HG03108 (cell line): ENCODE data around the gene HIRA.
A peak's percentile ranks its signal among the peaks of the same experiment; 100 is the strongest.

Experiments used
- ATAC-seq: cut with Tn5 transposase; IDR thresholded peaks from one replicate; pipeline ENCODE4 v1.9.1; 2021; ENCODE audit warnings: moderate library complexity; ENCODE audit not compliant: unreplicated experiment

HIRA gene

DNA sequence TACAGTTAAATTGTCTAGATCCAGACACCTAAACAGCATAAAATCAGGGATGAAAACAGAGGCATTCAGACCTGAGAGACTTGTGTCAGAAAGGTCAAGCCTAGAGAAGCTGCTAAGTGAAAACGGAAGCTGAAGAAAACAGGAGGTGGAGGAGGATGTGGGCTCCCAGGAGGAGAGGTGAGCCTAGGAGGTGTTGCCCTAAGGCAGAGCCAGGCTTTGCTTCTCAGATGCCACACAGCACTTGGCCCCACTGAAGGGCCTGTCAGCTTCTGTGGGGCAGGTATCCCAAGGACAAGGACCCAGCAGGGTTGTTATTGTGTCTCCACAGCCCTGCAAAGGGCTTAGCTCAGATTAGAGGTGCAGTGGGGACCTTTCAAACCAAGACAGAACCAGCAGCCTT, 33.0 kb upstream of the HIRA start:
- no peak for ATAC-seq

DNA sequence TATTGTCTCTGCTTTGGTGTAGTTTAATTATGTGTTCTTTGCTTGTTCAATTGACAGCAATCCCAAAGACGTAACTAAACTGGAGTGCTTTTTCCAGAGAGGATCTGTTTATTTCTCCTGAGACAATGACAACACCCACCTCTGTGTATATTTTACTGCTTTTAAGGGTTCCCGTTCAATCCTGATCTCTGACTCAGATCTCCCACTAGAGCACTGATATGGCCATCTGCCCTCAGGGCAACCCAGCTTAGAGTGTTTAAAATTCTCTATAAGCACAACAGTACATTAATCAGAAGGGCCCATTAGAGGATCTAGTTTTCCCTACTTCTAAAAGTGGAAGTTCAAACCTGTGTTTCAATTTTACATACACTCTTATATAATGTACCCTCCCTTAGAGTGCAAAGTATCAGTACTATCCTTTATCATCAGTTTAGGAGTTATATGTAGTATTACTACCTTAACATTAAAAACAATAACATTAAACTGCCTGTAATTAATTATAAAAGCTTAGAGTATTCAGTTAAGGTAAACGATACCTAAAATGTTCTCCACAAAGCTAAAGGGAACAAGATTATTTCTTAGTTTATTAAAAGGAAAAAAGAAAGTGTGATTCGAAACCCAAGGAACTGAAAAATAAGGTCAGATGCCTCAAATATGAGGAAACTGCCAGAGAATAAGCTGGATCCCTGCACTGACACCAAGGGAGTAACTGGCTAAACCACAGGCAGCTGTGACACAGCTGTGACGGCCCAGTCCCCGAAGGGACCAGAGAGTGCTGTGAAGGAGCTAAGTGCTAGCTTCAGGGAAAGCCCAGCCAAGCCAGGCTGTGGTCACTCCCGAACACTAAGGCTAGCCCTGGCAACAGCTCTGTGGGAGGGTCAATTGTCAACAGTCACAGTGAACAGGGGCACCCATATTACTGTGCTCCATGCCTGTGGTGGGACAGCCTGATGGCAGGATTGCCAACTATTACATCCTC, 32.2 kb upstream of the HIRA start:
- no peak for ATAC-seq

DNA sequence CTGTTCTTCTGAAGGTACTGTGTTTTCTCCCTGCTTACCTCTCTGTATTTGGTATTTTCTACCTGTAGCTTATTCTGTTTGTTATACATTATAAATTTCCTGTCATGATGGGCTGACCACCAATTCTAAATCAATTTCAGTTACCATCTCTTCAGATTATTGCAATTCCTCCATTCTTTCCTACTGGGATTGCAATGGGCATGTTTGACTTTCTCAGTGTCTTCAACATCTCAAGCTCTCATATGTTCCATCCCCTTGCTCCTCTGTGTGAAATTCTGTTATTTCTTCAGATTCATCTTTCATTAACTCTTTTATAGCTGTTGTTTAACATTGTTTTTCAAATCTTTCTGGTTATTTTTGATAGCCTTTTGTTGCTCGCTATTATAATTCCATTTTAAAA, 31.5 kb upstream of the HIRA start:
- ATAC-seq: no peak

DNA sequence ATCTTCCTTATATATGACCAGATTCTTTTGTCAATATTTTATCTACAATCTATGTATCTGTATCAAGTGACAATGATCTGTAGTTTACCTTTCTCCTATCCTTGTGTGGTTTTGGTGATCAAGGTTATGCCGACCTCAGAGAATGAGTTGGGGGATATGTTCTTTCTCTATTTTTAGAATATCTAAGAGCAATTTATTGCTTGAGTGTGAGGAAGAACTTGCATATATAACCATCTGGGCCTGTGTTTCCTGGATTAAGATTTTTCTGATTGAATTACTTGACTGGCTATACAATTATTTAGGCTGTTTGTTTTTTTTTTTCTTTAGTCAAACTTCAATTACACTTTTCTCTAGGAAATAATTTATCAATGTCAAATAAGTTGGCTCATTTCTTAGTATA, 30.0 kb upstream of the HIRA start:
- no peak for ATAC-seq

DNA sequence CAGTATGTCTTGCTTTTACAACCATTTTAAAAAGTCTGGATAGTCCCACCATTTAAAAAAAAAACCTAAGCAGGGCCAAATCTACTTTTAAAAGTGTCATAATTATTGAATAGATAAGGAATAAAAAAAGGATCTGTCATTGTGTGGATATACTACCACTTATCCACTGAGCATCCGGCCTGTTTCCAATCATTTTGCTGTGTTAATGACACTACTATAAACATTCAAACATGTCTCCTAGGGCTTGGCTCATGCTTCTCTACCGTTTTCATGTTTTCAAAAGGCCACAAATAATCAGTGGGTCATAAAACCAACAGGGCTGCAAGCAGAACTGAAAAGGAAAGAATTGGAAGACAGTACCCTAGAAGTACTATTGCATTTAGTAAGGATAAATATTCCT, 28.5 kb upstream of the HIRA start:
- ATAC-seq: no peak

DNA sequence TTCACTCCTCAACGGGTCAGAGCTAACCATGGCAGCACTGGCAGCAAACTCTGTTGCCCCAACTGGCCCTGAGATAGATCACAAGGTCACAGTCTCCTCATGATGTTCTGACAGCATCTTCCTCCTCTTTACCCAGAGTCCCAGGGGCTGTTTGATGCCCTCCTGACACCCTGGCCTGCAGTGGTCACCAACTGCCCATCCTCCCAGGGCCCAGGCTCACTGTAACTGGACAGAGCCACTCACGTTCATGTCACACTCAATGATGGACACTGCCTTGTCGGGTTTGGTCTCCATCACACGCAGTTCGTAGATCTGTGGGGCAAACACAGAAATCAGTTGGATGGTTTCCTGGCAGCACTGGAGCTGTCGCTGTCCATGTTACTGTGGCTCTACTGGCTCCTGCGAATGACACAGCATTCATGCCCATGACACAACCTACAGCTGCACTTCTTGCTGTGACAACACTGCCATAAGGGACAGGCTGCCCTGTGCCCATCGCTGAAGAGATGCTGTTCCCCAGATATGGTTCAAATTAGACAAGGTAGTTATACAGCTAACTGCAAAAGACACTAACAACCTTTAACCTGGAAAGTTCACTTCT, 26.4 kb upstream of the HIRA start:
- ATAC-seq: no peak

DNA sequence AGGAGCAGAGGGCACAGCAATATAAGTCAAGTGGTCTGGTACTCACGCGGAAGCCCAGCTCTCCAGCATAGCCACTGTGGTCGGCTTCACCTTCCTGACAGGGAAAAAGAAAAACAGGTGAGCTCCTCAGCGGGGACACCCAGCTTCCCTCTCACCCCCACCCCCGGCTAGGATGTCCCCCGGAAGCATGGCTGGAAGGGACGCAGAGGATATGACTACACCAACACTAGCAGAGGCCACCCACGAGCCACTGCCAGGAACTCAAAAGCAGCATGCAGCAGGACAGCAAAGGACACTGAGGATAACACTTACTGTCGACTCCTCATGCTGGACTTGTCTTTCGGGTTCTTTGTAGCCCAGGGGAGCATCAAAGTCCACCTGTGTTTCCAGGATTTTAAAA, 25.0 kb upstream of the HIRA start:
- no peak for ATAC-seq

DNA sequence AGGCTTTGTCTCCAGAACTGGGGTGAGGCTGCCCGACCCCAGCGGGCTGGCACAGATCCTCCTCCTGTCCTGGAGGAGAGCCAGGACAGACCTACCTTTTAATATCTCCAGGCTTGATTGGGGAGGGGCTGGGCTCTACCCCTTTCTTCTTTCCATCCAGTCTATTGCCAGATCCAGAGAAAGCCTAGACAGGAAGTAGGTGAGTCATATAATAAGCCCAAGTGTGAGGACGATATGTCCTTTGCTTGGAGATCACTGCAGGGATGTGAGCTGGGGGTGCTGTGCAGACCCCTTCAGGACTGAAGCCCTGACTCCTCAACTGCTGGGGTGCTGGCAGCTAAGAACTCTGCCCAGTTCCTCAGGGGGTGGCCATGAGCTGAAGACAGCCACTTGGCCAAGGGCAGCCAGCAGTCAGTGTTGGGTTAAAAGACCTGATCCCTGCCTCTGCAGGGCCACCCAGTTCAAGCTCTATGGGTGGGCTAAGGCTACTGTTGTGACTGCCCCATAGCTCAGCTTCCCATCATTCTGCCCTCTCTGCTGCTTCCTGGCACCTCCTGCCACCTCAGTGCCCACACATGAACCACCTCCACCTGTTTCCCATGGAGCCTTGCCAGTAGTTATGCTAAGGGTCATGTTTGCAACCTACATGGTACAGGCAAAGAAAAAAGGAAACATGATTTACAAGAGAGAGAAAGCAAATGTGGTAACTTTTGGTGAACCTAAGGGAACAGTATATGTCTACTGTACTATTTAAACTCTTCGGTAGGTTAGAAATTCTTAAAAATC, 24.2 kb upstream of the HIRA start:
- ATAC-seq: no peak

DNA sequence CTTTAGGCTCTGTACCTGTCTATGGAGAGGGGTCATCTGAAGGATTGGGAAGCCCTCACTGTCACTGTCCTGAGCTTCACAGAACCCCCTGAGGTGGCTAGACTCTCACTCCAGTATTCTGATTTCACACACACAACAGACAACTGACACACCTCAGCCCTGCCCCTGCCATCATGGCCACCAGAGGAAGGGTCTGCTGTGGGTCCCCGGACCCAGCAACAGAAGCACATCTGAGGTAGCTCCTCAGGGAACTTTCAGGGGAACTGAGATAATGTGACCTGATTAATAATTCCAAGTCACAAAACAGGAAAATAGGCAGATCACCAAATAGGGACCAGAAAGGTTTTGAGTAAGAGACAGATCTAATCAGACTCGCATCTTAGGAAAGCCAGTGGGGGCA, 23.5 kb upstream of the HIRA start:
- no peak for ATAC-seq

DNA sequence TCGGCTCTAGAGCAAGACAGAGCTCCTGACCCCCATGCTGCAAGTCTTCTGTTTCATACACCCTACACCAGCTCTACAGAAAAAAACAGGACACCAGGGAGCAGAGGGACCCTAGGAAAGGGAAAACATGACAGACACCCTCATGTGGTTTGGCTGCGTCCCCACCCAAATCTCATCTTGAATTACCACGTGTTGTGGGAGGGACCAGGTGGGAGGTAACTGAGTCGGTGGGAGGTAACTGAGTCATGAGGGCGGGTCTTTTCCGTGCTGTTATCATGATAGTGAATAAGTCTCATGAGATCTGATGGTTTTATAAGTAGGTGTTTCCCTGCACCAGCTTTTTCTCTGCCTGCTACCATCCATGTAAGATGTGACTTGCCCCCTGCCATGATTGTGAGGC, 22.6 kb upstream of the HIRA start:
- no peak for ATAC-seq

DNA sequence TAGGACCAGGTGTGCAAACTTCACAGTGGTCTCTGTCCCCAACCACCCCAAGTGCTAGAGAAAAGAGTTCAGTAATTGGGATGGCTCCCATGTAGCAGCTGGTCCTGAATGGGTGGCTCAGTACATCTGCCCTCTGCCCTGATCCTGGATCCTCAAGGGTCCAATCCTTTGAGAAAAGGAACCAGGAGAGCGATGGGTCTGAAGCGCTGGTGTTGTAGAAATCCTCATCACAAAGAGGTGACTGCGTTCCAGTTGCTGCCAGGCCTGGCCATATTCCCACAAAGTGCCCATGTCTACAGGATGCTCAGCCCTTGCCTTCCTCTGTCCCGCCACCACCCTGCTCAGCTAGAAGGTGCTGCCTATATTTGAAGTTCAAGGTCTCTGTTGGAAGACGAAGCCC, 22.2 kb upstream of the HIRA start:
- no peak for ATAC-seq

DNA sequence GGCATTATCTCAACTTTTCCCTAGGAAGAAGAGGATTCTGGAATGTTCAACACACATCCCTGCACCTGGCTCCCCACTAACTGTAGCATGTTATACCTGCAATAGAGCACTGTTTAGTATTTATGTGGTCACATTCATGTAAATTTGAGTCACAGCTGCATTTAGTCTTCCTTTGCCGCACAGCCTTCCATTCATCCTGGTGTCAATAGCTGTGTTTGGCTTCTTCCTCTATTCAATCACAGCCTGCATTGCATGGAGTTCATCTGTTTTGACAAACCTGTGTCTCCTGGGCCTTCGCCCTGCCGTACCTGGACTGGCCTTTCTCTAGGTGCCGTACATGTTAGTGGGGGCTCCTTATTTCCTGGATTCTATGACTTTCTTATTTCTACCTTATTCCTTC, 20.0 kb upstream of the HIRA start:
- no peak for ATAC-seq

DNA sequence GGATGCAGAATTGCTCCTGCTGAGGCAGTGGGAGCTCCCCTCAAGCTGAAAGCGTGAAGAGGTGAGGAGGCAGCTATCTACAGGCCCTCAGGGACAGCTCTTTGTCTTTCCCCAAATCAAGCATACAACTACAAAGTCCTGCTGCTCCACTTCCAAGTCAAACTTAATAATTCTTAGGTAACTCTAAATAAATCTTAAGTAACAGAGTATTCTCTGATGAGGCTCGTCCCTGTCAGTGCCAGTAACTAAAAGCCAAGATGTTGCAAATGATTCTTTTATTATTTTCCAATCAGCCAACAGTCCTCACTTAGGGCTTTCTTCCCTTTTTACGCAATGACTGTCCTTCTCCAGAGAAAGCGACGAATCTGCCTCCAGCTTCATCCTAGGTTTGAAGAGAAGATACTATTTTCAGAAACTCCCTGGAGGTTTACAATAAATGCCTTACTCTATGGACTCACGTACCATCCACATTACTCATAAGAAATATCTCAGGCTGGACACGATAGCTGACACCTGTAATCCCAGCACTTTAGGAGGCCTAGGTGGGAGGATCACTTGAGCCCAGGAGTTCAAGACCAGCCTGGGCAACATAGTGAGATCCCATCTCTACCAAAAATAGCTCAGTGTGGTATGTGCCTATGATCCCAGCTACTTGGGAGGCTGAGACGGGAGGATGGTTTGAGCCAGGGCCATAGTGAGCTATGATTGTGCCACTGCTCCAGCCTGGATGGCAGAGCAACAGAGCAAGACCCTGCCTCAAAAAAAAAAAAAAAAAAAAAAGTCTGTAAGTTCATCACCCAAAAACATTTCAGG, 19.0 kb upstream of the HIRA start:
- no peak for ATAC-seq

DNA sequence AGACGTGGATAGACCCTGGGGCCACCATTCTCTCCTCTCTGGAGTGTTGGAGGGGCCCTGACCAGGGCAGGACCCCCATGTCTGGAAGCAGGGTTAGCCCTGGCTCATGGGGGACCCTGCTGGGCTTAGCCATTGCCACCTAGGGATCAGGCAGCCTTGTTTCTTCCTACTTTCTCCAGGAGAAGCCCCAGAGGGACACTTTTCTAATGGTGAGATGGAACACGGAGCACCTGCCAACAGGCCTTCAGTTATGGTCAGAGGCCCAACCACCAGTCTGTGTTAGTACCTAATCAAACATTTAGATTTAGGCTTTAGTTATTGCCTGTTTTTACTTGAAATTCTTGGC, 17.9 kb upstream of the HIRA start:
- ATAC-seq: no peak

DNA sequence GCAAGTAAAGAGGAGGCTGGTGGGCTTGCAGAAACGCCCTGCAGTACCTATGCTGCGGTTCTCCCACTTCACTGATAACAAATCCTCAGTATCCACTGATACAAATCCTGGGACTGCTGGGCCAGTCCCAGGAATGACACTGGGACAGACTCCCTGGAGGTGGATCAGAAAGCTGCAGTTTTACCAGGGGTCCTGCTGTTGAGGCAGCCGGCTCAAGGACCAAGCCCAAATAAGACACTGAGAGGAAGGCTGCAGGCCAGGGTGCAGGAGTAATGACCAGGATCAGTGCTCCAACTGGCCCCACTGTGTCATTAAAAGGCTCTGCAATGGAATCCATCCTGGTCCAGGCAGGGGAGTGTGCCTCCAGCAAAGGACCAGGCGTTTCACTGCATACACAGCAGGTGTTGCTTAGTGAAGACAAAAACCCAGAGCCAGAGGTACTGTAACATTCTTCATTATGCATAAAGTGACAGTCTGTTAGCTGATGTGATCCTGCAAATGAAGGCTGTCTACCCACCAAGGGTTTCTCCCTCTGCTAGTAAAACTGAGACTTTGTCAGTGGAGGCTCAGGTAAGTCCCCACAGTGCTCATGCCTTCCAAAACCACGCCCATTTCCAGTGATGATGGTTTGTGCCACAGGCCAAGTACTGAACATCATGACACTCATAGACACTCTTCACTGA, 17.3 kb upstream of the HIRA start:
- no peak for ATAC-seq

DNA sequence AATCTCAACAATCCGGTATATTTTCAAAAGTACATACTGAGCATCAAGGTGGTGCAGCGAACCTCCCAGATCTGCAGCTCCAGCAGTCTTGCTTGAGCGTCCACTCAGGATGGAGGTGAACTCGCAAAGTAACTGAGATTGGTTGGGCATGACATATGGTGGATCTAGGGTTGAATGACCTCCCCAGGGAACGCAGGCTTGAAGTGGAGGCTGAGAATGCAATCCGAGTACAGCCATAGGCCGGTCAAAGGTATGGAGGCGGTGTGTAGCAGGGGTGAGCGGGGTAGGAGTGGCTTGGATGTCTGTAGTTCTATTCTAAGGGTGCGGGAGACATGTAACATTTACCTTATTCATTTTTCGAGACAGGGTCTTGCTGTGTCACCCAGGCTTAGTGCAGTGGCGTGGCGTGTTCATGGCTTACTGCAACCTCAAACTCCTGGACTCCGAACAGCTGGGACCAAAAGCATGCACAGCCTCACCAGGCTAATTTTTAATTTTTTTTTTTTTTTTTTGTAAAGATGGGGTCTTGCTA, 16.6 kb upstream of the HIRA start:
- ATAC-seq: peak; percentile 22

DNA sequence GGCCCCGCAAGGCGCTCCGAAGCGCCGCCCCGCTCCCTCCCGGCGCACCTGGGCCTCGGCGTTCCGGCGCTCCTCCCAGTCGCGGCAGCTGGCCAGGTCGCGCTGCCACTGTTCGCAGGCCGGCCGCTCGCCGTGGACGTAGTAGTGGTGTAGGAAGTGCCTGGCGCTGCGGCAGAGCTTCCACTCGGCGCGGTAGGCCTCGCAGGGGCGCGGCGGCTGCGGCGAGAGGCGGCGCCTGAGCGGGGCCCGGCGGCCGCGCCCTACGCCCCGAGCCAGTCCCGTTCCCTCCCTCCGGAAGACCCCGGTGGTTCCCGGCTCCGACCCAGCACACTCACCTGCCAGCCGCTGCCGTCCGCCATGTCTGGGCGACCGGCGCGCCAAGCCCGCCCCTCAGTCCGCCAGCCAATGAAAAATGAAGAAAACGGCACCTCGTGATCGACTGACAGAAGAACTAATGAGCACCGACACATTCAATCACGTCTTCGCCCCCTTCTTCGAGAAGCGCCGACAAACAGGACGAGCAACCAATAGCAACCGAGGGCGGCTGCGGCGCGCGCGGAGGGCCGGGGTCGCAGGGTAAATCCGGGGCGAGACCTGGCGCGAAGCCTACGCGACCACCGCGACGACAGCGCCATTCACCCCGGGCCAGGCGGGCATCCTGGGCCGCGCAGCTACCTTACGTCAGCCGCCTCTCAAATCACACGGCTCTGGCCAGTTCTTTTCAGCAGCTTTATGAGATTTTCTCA, 16.0 kb upstream of the HIRA start, which contains the start of gene C22orf39:
Gene C22orf39, minus strand, starts transcription at position 382 of the 746 bp plus-strand sequence. Its CDS starts 23 bp downstream, at position 359.
- peak; percentile 78 for ATAC-seq

DNA sequence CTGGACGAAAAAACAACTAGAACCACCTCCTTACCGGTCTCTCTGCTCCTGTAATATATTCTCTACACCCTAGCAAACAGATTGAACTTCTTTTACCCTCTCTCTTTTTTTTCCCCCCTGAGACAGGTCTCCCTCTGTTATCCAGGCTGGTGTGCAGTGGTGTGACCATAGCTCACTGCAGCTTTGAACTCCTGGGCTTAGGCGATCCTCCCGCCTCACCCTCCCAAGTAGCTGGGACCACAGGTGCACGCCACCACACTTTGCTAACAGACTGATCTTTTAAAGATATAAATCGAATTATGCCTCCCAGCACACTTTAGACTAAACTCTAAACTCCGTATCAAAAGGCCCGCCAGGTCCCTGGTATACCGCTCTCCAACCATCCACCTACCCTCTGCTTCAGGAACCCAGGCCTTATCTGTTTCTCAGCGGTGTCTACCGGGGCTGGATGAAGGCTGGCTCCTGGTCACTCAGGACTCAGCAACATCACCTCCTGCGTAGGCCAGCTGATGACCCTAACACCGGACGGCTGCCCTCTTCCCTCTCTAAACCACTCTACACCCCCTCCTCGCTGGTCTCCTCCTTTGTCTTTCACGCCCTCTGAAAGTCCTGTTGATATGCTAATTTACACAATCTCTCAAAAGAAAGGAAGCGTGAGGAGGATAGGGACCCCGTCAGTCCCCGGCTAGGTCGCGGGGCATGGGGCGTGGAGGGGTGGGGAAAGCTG, 15.2 kb upstream of the HIRA start:
- no peak for ATAC-seq
